ENCODE data around the gene USF3.

DNA sequence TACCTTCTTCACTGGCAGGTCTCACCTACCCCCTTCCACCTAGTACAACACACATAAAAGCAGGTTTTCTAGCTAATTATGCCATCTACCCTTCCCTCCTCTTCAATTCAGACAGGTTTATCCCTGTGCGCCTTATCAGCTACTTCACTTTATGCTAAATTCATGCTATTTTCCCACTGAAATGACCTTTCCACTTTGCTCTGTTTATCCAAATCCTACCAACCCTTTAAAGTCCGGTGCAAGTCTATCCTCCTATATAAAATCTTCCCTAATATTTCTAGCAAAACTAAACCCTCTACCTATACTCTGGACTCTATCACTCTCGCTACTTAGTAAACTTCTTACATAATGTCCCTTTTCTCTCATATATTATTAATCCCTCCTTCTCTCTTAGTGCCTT lies 6.0 kb downstream of the USF3 start:
- TF ChIP-seq EZH2 (IDR thresholded peaks at IDR 0.05) (no peak), CTCF (IDR thresholded peaks at IDR 0.05) (no peak)
